ENCODE results near the gene PRR27. TPM values are rescaled to one million over a fixed set of nuclear protein-coding genes. Genes with fewer than 3 reads are reported as not detected.
"Not testable (repeated sequence)": the region's sequence is repeated elsewhere in the genome, so short reads cannot be mapped to it uniquely, and the experiment has no call there.

Gene PRR27
- total and polyA plus RNA-seq, 4 donors = 0.05 to 0.06 TPM; not detected in 2

- Histone ChIP-seq H3K36me3 (ENCODE audit: control insufficient read depth, insufficient read depth, low read length) (no peaks in the 10 kb centered on the region), H3K4me3 (ENCODE audit: low read depth, low read length) (no peak overlapping the region), H3K27me3 (ENCODE audit: control insufficient read depth, insufficient read depth, low read length) (no peaks in the 10 kb centered on the region), H3K4me1 (ENCODE audit: control insufficient read depth, insufficient read depth, low read length) (no peaks in the 10 kb centered on the region), H3K9me3 (ENCODE audit: control insufficient read depth, insufficient read depth, low read length) (no peaks in the 10 kb centered on the region), H3K27ac (ENCODE audit: low read depth, low read length) (no peak overlapping the region)
- no CpG with 5 or more reads among the region's 2 CpGs for WGBS (ENCODE audit: insufficient coverage)
- DNase-seq (ENCODE audit: low read depth in 4 of 6, low spot score in 6 of 6) = no peak
Measured at GRCh38 chr4:70192895-70193294, 38.9 kb downstream of the PRR27 start.

GRCh38 chr4:70195425-70195824 is 41.4 kb downstream of the PRR27 start, which contains the start of gene ODAM:
Gene ODAM, plus strand, starts transcription at chr4:70195725. Its CDS starts 819 bp downstream, at chr4:70196544.
- Histone ChIP-seq H3K36me3 (ENCODE audit: control insufficient read depth, insufficient read depth, low read length) (no peaks in the 10 kb centered on the region), H3K4me3 (ENCODE audit: low read depth, low read length) (no peak within 1 kb of the TSS), H3K27me3 (ENCODE audit: control insufficient read depth, insufficient read depth, low read length) (no peaks in the 10 kb centered on the region), H3K4me1 (ENCODE audit: control insufficient read depth, insufficient read depth, low read length) (no peaks in the 10 kb centered on the region), H3K27ac (ENCODE audit: low read depth, low read length) (no peak within 1 kb of the TSS), H3K9me3 (ENCODE audit: control insufficient read depth, insufficient read depth, low read length) (no peaks in the 10 kb centered on the region)
- DNase-seq (ENCODE audit: low read depth in 4 of 6, low spot score in 6 of 6) = no peak
- 100% methylated on average over 1 of the region's 1 CpG for WGBS (ENCODE audit: insufficient coverage)

GRCh38 chr4:70196857-70197256 is 42.8 kb downstream of the PRR27 start:
- WGBS (ENCODE audit: insufficient coverage) = no CpG with 5 or more reads among the region's 2 CpGs
- Histone ChIP-seq H3K27me3 (ENCODE audit: control insufficient read depth, insufficient read depth, low read length) (no peaks in the 10 kb centered on the region), H3K4me1 (ENCODE audit: control insufficient read depth, insufficient read depth, low read length) (no peaks in the 10 kb centered on the region), H3K4me3 (ENCODE audit: low read depth, low read length) (no peak overlapping the region), H3K9me3 (ENCODE audit: control insufficient read depth, insufficient read depth, low read length) (no peaks in the 10 kb centered on the region), H3K36me3 (ENCODE audit: control insufficient read depth, insufficient read depth, low read length) (no peaks in the 10 kb centered on the region), H3K27ac (ENCODE audit: low read depth, low read length) (no peak overlapping the region)
- no peak for DNase-seq (ENCODE audit: low read depth in 4 of 6, low spot score in 6 of 6)

GRCh38 chr4:70197842-70198241 is 43.8 kb downstream of the PRR27 start:
- no peaks in the 10 kb centered on the region for H3K27me3 ChIP-seq (ENCODE audit: control insufficient read depth, insufficient read depth, low read length)
- WGBS (ENCODE audit: insufficient coverage) = no CpG with 5 or more reads among the region's 2 CpGs
- DNase-seq (ENCODE audit: low read depth in 4 of 6, low spot score in 6 of 6) = no peak

GRCh38 chr4:70203601-70204000 is 49.6 kb downstream of the PRR27 start:
- Histone ChIP-seq H3K9me3 (ENCODE audit: control insufficient read depth, insufficient read depth, low read length) (no peaks in the 10 kb centered on the region), H3K4me1 (ENCODE audit: control insufficient read depth, insufficient read depth, low read length) (no peaks in the 10 kb centered on the region), H3K36me3 (ENCODE audit: control insufficient read depth, insufficient read depth, low read length) (no peaks in the 10 kb centered on the region), H3K27ac (ENCODE audit: low read depth, low read length) (no peak overlapping the region), H3K4me3 (ENCODE audit: low read depth, low read length) (no peak overlapping the region), H3K27me3 (ENCODE audit: control insufficient read depth, insufficient read depth, low read length) (no peaks in the 10 kb centered on the region)
- DNase-seq (ENCODE audit: low read depth in 4 of 6, low spot score in 6 of 6) = peak in 1 of 6 donors; percentile 2
- WGBS (ENCODE audit: insufficient coverage) = no CpG with 5 or more reads among the region's 1 CpG

More at GRCh38 chr4:70197842-70198241, 43.8 kb downstream of the PRR27 start:
- no peak overlapping the region for H3K4me3 ChIP-seq (ENCODE audit: low read depth, low read length)
- H3K27ac ChIP-seq (ENCODE audit: low read depth, low read length) = no peak overlapping the region
- H3K9me3 ChIP-seq (ENCODE audit: control insufficient read depth, insufficient read depth, low read length) = no peaks in the 10 kb centered on the region
- H3K36me3 ChIP-seq (ENCODE audit: control insufficient read depth, insufficient read depth, low read length) = no peaks in the 10 kb centered on the region
- no peaks in the 10 kb centered on the region for H3K4me1 ChIP-seq (ENCODE audit: control insufficient read depth, insufficient read depth, low read length)

- not testable (repeated sequence) for H3K4me1 ChIP-seq (ENCODE audit: control insufficient read depth, insufficient read depth, low read length); H3K36me3 ChIP-seq (ENCODE audit: control insufficient read depth, insufficient read depth, low read length); H3K27ac ChIP-seq (ENCODE audit: low read depth, low read length); H3K9me3 ChIP-seq (ENCODE audit: control insufficient read depth, insufficient read depth, low read length); H3K4me3 ChIP-seq (ENCODE audit: low read depth, low read length); H3K27me3 ChIP-seq (ENCODE audit: control insufficient read depth, insufficient read depth, low read length); DNase-seq (ENCODE audit: low read depth in 4 of 6, low spot score in 6 of 6)
- 78% methylated on average over 4 of the region's 4 CpGs for WGBS (ENCODE audit: insufficient coverage)
Measured at GRCh38 chr4:70212752-70213151, 58.7 kb downstream of the PRR27 start.

Other genes with a start within 250 kb of the PRR27 start
- gene CSN1S1, start 223.2 kb upstream of the PRR27 start, total RNA-seq = not detected
- gene CSN1S1, start 223.2 kb upstream of the PRR27 start, polyA plus RNA-seq (ENCODE audit: insufficient read length in 2 of 2) = not detected
- gene CSN2, start 188.5 kb upstream of the PRR27 start, total RNA-seq = not detected
- gene CSN2, start 188.5 kb upstream of the PRR27 start, polyA plus RNA-seq (ENCODE audit: insufficient read length in 2 of 2) = not detected
- not detected for gene STATH, start 158.3 kb upstream of the PRR27 start, total RNA-seq
- gene STATH, start 158.3 kb upstream of the PRR27 start, polyA plus RNA-seq (ENCODE audit: insufficient read length in 2 of 2) = not detected
- not detected for gene HTN3, start 125.8 kb upstream of the PRR27 start, total RNA-seq
- gene HTN3, start 125.8 kb upstream of the PRR27 start, polyA plus RNA-seq (ENCODE audit: insufficient read length in 2 of 2) = not detected
- gene HTN1, start 103.8 kb upstream of the PRR27 start, total RNA-seq = not detected
- under 1 TPM in 1 of 2 donors, not detected in 1; 0.08 TPM for gene HTN1, start 103.8 kb upstream of the PRR27 start, polyA plus RNA-seq (ENCODE audit: insufficient read length in 2 of 2)
- gene ODAM, start 41.5 kb downstream of the PRR27 start, total RNA-seq = not detected
- not detected for gene ODAM, start 41.5 kb downstream of the PRR27 start, polyA plus RNA-seq (ENCODE audit: insufficient read length in 2 of 2)
- not detected for gene FDCSP, start 71.9 kb downstream of the PRR27 start, total RNA-seq
- gene FDCSP, start 71.9 kb downstream of the PRR27 start, polyA plus RNA-seq (ENCODE audit: insufficient read length in 2 of 2) = not detected
- not detected for gene CSN3, start 88.4 kb downstream of the PRR27 start, total RNA-seq
- gene CSN3, start 88.4 kb downstream of the PRR27 start, polyA plus RNA-seq (ENCODE audit: insufficient read length in 2 of 2) = not detected
- gene CABS1, start 180.7 kb downstream of the PRR27 start, total RNA-seq = not detected
- under 1 TPM in 1 of 2 donors, not detected in 1; 0.11 TPM for gene CABS1, start 180.7 kb downstream of the PRR27 start, polyA plus RNA-seq (ENCODE audit: insufficient read length in 2 of 2)
- gene SMR3A, start 206.5 kb downstream of the PRR27 start, total RNA-seq = not detected
- not detected for gene SMR3A, start 206.5 kb downstream of the PRR27 start, polyA plus RNA-seq (ENCODE audit: insufficient read length in 2 of 2)
- gene SMR3B, start 228.9 kb downstream of the PRR27 start, total RNA-seq = not detected
- gene SMR3B, start 228.9 kb downstream of the PRR27 start, polyA plus RNA-seq (ENCODE audit: insufficient read length in 2 of 2) = not detected
- not detected for gene OPRPN, start 243.7 kb downstream of the PRR27 start, total RNA-seq
- not detected for gene OPRPN, start 243.7 kb downstream of the PRR27 start, polyA plus RNA-seq (ENCODE audit: insufficient read length in 2 of 2)

Measured in spinal cord (tissue), 10 donors.